ENCODE data around the gene TMA7B. TPM values are rescaled to one million over a fixed set of nuclear protein-coding genes. Genes with fewer than 3 reads are reported as not detected.
"Not testable (repeated sequence)": the region's sequence is repeated elsewhere in the genome, so short reads cannot be mapped to it uniquely, and the experiment has no call there.

The TMA7B gene
- total RNA-seq, 1 donor from 2014 or later: not detected

DNA sequence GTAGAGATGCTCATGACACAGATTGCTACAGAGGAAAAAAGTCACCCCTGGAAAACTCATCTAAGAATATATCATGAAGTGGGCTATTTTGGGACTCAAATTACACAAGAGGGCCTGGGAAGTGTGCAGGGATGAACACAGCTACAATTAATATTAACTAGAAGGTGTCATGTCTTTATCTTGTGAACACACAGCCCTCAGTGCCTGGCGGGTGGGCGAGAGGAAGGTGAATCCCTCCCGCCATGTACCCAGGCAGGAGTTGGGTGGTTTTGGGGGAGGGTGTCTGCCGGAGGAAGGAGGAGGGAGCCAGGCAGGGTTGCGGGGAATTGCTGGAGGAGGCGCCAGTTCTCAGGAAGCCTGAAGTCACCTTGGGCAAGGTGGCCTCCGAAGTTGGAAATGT, 29.4 kb downstream of the TMA7B start:
- Mint-ChIP-seq H3K27ac (ENCODE audit: unreplicated experiment) (no peak overlapping the region), H3K4me3 (no peak overlapping the region), H3K9me3 (no peaks in the 10 kb centered on the region), H3K4me1 (peaks cover 5% of the 10 kb centered on the region), H3K27me3 (ENCODE audit: low read depth) (peaks cover 42% of the 10 kb centered on the region), H3K36me3 (ENCODE audit: low read depth) (no peaks in the 10 kb centered on the region)
- TF ChIP-seq, protein P1, sequence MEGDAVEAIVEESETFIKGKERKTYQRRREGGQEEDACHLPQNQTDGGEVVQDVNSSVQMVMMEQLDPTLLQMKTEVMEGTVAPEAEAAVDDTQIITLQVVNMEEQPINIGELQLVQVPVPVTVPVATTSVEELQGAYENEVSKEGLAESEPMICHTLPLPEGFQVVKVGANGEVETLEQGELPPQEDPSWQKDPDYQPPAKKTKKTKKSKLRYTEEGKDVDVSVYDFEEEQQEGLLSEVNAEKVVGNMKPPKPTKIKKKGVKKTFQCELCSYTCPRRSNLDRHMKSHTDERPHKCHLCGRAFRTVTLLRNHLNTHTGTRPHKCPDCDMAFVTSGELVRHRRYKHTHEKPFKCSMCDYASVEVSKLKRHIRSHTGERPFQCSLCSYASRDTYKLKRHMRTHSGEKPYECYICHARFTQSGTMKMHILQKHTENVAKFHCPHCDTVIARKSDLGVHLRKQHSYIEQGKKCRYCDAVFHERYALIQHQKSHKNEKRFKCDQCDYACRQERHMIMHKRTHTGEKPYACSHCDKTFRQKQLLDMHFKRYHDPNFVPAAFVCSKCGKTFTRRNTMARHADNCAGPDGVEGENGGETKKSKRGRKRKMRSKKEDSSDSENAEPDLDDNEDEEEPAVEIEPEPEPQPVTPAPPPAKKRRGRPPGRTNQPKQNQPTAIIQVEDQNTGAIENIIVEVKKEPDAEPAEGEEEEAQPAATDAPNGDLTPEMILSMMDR (conservative IDR thresholded peaks at IDR 0.05): no peak
- DNase-seq (ENCODE audit: low read depth, low spot score): no peak

DNA sequence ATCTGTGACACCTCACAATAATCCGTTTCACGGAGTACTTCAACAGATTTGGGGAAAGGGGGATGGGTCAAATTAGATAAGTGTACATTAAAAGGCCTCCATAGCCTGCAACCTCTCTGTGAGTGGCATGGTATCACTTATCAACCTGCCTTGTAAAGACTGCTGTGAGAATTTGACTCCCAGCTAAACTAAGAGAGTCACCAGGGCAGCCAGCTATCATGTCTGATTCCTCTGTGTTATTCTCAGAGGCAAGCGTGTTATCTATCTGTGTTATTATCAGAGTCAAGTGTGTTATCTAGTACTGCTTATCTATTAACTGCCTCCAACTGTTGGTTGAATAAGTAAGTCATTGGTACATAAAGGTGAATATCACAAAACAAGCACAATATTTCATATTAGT, 30.5 kb downstream of the TMA7B start:
- no peak for DNase-seq (ENCODE audit: low read depth, low spot score)
- Mint-ChIP-seq H3K9me3 (no peaks in the 10 kb centered on the region), H3K4me3 (no peak overlapping the region), H3K4me1 (peaks cover 6% of the 10 kb centered on the region), H3K27me3 (ENCODE audit: low read depth) (peaks cover 44% of the 10 kb centered on the region), H3K27ac (ENCODE audit: unreplicated experiment) (no peak overlapping the region), H3K36me3 (ENCODE audit: low read depth) (no peaks in the 10 kb centered on the region)
- TF ChIP-seq, protein P1 (conservative IDR thresholded peaks at IDR 0.05): no peak

DNA sequence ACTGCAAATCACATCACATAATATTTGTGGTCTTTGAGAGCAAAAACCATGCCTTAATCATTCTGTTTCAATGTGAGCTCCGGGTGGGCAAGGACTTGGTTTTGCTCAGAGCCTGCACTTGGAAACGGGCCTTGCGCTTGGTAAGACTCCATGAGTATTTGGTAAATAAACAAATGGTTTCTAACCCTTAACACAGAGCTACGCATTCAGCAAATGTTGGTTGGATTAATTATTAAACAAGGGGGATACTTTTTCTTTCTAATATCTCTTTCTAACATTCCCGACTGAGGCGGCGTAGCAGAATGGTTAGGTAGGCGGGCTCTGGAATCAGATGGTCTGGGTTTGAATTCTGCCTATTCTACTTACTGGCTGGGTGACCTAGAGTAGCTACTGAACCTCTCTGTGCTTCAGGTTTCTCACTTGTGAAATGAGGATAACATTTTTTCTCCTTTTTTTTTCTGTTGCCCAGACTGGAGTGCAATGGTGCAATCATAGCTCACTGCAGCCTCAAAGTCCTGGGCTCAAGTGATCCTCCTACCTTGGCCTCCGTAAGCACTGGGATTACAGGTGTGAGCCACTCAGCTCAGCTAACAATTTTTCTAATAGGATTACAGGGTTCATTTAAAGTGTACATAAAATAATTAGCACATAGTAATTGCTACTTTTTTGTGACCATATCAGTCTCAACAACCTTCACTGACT, 31.1 kb downstream of the TMA7B start:
- Mint-ChIP-seq H3K4me1 (peaks cover 12% of the 10 kb centered on the region), H3K27me3 (ENCODE audit: low read depth) (peaks cover 50% of the 10 kb centered on the region), H3K9me3 (no peaks in the 10 kb centered on the region), H3K36me3 (ENCODE audit: low read depth) (no peaks in the 10 kb centered on the region), H3K4me3 (no peak overlapping the region), H3K27ac (ENCODE audit: unreplicated experiment) (no peak overlapping the region)
- no peak for DNase-seq (ENCODE audit: low read depth, low spot score)
- TF ChIP-seq, protein P1 (conservative IDR thresholded peaks at IDR 0.05): no peak

DNA sequence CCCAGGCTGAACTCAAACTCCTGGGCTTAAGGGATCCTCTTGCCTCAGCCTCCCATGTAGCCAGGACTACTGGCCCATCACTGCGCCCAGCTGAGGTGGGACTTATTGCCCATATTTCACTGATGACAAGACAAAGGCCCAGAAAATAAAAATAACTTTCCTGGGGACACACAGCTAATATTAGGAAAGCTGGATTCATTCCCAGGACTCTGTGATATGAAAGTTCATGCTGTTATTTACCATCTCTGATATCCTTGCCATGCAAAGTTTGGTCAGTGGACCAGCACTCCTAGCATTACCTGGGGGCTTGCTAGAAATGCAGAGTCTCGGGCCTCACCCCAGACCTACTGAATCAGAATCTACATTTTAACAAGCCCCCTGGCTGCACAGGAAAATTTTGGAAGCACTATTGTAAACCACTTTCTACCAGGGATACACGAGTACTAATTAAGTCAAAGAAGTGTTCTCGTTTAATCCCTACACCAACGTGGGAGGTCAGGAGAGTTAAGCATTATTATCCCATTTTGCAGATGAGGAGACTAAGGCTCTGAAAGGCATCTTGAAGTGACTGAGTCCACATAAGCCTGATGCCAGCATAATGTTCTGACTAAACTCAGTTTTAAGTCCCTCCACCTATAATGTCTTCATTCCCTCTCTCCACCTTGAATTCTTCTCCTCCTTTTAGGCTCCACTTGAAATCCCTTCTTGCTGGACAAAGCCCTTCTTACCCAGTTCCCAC, 32.1 kb downstream of the TMA7B start:
- no peak overlapping the region for H3K4me3 Mint-ChIP-seq
- H3K36me3 Mint-ChIP-seq (ENCODE audit: low read depth): no peaks in the 10 kb centered on the region
- DNase-seq (ENCODE audit: low read depth, low spot score): no peak
- no peaks in the 10 kb centered on the region for H3K9me3 Mint-ChIP-seq
- H3K27me3 Mint-ChIP-seq (ENCODE audit: low read depth): peaks cover 58% of the 10 kb centered on the region
- H3K27ac Mint-ChIP-seq (ENCODE audit: unreplicated experiment): no peak overlapping the region
- TF ChIP-seq, protein P1 (conservative IDR thresholded peaks at IDR 0.05): no peak
- peaks cover 22% of the 10 kb centered on the region for H3K4me1 Mint-ChIP-seq

DNA sequence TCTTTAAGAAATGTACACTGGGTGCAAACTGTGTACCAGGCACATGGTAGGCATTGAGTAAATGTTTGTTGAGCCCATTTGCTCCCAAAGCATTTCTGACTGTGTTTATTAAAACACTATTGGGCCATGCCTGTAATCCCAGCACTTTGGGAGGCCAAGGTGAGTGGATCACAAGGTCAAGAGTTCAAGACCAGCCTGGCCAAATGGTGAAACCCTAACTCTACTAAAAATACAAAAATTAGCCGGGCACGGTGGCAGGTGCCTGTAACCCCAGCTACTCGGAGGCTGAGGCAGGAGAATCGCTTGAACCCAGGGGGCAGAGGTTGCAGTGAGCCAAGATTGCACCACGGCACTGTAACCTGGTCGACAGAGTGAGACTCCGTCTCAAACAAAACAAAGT, 32.7 kb downstream of the TMA7B start:
- not testable (repeated sequence) for H3K4me3 Mint-ChIP-seq; H3K27ac Mint-ChIP-seq (ENCODE audit: unreplicated experiment); DNase-seq (ENCODE audit: low read depth, low spot score); H3K9me3 Mint-ChIP-seq; H3K36me3 Mint-ChIP-seq (ENCODE audit: low read depth)
- Mint-ChIP-seq H3K4me1 (peaks cover 28% of the 10 kb centered on the region), H3K27me3 (ENCODE audit: low read depth) (peaks cover 58% of the 10 kb centered on the region)

DNA sequence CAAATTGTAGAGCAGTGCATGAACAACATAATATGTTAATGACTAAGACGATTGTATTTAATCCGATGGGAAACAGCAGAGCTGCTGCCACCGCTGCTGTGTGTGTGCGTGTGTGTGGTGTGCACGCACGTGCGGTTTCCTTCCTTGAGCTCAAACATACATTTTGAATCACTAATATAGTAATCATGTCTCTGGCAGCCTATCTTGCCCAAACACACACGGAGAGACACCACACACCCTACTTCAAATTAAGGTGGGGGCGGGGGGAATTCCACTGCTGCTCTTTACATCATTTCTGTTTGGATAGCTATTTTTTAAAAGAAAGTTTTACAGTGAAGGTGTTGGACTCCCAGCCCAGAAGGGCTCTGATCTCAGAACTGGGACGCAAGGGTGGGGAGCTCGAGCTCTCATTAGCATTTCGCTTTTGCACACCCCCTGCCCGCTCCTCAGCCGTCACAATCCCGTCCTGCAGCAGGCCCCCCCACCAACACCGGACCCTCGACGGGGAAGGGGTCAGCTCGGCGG, 33.9 kb downstream of the TMA7B start:
- Mint-ChIP-seq H3K4me1 (peaks cover 40% of the 10 kb centered on the region), H3K4me3 (no peak overlapping the region)

More for the DNA sequence above, 33.9 kb downstream of the TMA7B start:
- Mint-ChIP-seq H3K27ac (ENCODE audit: unreplicated experiment) (no peak overlapping the region), H3K9me3 (no peaks in the 10 kb centered on the region), H3K27me3 (ENCODE audit: low read depth) (peaks cover 54% of the 10 kb centered on the region), H3K36me3 (ENCODE audit: low read depth) (no peaks in the 10 kb centered on the region)
- no peak for DNase-seq (ENCODE audit: low read depth, low spot score)
- TF ChIP-seq, protein P1 (conservative IDR thresholded peaks at IDR 0.05): no peak

Measured in neural crest cell (in vitro differentiated cells).